ENCODE results near the gene SLC22A31.

SLC22A31 gene

GRCh38 chr16:89156740-89157645 is 43.3 kb downstream of the SLC22A31 start:
- Histone ChIP-seq H3K27ac (peak overlapping the region in 1 of 21 experiments; percentile 11), H3K4me3 (no peak overlapping the region)

- Histone ChIP-seq H3K27ac (peak overlapping the region in 6 of 21 experiments; percentile 11 to 64 (median 34)), H3K4me3 (no peak overlapping the region)
Observed at GRCh38 chr16:89155851-89156739, 44.2 kb downstream of the SLC22A31 start.

GRCh38 chr16:89155184-89155679 is 45.1 kb downstream of the SLC22A31 start:
- peak overlapping the region in 10 of 21 experiments; percentile 12 to 72 (median 60) for H3K27ac ChIP-seq
- no peak overlapping the region for H3K4me3 ChIP-seq

- Histone ChIP-seq H3K4me3 (no peak overlapping the region), H3K27ac (no peak overlapping the region)
Observed at GRCh38 chr16:89154390-89155183, 45.8 kb downstream of the SLC22A31 start.

GRCh38 chr16:89153848-89154271 is 46.5 kb downstream of the SLC22A31 start:
- Histone ChIP-seq H3K4me3 (no peak overlapping the region), H3K27ac (no peak overlapping the region)

- no peak overlapping the region for H3K4me3 ChIP-seq
- H3K27ac ChIP-seq: no peak overlapping the region
Observed at GRCh38 chr16:89152831-89153700, 47.3 kb downstream of the SLC22A31 start.

GRCh38 chr16:89150981-89151380 is 49.4 kb downstream of the SLC22A31 start:
- H3K27ac ChIP-seq: no peak overlapping the region
- no peak overlapping the region for H3K4me3 ChIP-seq

- H3K27ac ChIP-seq: peak overlapping the region in 3 of 21 experiments; percentile 8 to 24 (median 24)
- H3K4me3 ChIP-seq: no peak overlapping the region
Observed at GRCh38 chr16:89150090-89150835, 50.1 kb downstream of the SLC22A31 start.

- no peak overlapping the region for H3K27ac ChIP-seq
- no peak overlapping the region for H3K4me3 ChIP-seq
Observed at GRCh38 chr16:89149386-89149785, 51.0 kb downstream of the SLC22A31 start.

- Histone ChIP-seq H3K27ac (no peak overlapping the region), H3K4me3 (no peak overlapping the region)
Observed at GRCh38 chr16:89147085-89147817, 53.1 kb downstream of the SLC22A31 start.

- Histone ChIP-seq H3K4me3 (no peak overlapping the region), H3K27ac (no peak overlapping the region)
Observed at GRCh38 chr16:89146211-89147005, 53.9 kb downstream of the SLC22A31 start.

All from skin epidermis (tissue), 12 donors.